Mesothelial cell of epicardium (in vitro differentiated cells): Measurements from ENCODE around the gene A1BG. TPM values are rescaled to one million over a fixed set of nuclear protein-coding genes. Genes with fewer than 3 reads are reported as not detected.

Experiments
- DNase-seq, 2 experiments: peaks; one replicate each; pipeline ENCODE4 v3.0.0; 2021; ENCODE audit warnings: low spot score in 2 of 2; ENCODE audit not compliant: unreplicated experiment in 2 of 2
- H3K27ac Mint-ChIP-seq: 2 replicates; pipeline ENCODE4 v1.8.0; 2021; ENCODE audit warnings: mixed read lengths
- H3K27me3 Mint-ChIP-seq: 2 replicates; pipeline ENCODE4 v1.8.0; 2021; ENCODE audit warnings: low read depth, mixed read lengths
- H3K36me3 Mint-ChIP-seq: 2 replicates; pipeline ENCODE4 v1.8.0; 2021; ENCODE audit warnings: mixed read lengths
- H3K4me1 Mint-ChIP-seq: 2 replicates; pipeline ENCODE4 v1.8.0; 2021; ENCODE audit warnings: mixed read lengths
- H3K4me3 Mint-ChIP-seq: 2 replicates; pipeline ENCODE4 v1.8.0; 2021; ENCODE audit warnings: mild to moderate bottlenecking, moderate library complexity, mixed read lengths
- H3K9me3 Mint-ChIP-seq: 2 replicates; pipeline ENCODE4 v1.8.0; 2021; ENCODE audit warnings: mixed read lengths
- total RNA-seq: library from RNA; stranded (reverse); gene quantifications from 3 replicates; pipeline ENCODE4 v1.2.1, GENCODE V29; 2021
- TF ChIP-seq, protein P1 (sequence below): fragments of 200-600 bp; sonication (generic); IDR thresholded peaks from one replicate; pipeline ENCODE4 v1.5.0; 2021; ENCODE audit warnings: antibody characterized with exemption; ENCODE audit not compliant: unreplicated experiment

A1BG gene
- total RNA-seq, 1 donor from 2014 or later = 12.3 TPM

DNA sequence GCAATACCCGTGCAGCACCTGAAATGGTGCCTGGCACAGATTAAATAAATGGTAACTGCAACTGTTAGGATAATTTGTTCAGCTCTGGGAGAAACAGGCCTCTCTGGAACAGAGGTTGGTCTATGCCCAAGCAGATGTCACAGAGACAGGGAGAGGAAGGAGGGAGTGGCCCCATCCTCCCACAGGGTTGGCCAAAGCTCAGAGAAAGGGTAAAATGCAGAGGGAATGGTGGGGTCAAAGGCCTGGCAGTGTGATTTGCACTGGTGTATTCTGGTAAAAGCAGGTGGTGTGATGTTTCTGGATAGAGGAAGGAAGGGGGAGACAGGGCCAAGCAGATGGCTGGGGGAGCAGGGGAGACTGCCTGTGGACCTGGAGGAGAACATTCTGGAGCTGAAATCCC lies 17.1 kb downstream of the A1BG start:
- no peak overlapping the region for H3K27ac Mint-ChIP-seq
- H3K27me3 Mint-ChIP-seq = no peaks in the 10 kb centered on the region
- no peaks in the 10 kb centered on the region for H3K4me1 Mint-ChIP-seq
- no peak for DNase-seq
- H3K36me3 Mint-ChIP-seq = peaks cover 29% of the 10 kb centered on the region
- no peak overlapping the region for H3K4me3 Mint-ChIP-seq
- TF ChIP-seq, protein P1, sequence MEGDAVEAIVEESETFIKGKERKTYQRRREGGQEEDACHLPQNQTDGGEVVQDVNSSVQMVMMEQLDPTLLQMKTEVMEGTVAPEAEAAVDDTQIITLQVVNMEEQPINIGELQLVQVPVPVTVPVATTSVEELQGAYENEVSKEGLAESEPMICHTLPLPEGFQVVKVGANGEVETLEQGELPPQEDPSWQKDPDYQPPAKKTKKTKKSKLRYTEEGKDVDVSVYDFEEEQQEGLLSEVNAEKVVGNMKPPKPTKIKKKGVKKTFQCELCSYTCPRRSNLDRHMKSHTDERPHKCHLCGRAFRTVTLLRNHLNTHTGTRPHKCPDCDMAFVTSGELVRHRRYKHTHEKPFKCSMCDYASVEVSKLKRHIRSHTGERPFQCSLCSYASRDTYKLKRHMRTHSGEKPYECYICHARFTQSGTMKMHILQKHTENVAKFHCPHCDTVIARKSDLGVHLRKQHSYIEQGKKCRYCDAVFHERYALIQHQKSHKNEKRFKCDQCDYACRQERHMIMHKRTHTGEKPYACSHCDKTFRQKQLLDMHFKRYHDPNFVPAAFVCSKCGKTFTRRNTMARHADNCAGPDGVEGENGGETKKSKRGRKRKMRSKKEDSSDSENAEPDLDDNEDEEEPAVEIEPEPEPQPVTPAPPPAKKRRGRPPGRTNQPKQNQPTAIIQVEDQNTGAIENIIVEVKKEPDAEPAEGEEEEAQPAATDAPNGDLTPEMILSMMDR = no peak
- peaks cover 2% of the 10 kb centered on the region for H3K9me3 Mint-ChIP-seq

DNA sequence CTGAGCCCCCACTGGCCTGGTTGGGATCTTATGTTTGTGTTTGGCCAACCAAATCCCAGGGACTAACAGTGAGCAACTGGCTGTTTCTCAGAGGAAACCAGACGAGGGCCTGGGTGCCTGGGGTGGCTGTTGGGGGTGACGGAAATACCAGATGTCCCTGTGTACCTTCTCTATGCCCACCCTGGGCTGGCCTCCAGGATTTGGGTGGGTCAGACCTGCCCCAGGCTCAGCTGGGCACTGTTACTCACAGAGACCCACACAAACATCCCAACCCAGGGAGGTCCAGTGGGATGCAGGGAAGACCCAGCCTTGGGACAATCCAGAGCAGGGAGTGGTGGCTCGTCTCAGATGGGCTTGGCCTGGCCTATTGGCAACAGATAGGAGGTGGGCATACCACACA lies 17.7 kb downstream of the A1BG start:
- TF ChIP-seq, protein P1 = no peak
- Mint-ChIP-seq H3K9me3 (peaks cover 2% of the 10 kb centered on the region), H3K4me3 (no peak overlapping the region), H3K27ac (no peak overlapping the region), H3K4me1 (no peaks in the 10 kb centered on the region), H3K36me3 (peaks cover 27% of the 10 kb centered on the region), H3K27me3 (no peaks in the 10 kb centered on the region)
- no peak for DNase-seq

DNA sequence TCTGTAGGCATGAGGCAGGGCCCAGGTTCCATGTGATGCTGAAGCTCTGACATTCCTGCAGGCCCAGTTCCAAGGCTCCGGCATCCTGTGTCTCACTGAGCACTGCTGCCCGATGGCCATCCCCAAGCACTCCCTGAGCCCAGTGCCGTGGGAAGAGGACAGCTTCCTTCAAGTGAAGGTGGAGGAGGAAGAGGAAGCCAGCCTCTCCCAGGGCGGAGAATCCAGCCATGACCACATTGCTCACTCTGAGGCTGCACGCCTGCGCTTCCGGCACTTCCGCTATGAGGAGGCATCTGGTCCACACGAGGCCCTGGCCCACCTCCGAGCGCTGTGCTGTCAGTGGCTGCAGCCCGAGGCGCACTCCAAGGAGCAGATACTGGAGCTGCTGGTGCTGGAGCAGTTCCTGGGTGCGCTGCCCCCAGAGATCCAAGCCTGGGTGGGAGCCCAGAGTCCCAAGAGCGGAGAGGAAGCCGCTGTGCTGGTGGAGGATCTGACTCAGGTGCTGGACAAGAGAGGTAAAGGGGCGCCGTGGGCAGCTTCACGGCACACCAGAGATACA lies 18.5 kb downstream of the A1BG start:
- no peak for DNase-seq
- Mint-ChIP-seq H3K27me3 (no peaks in the 10 kb centered on the region), H3K27ac (no peak overlapping the region), H3K9me3 (peaks cover 2% of the 10 kb centered on the region), H3K4me3 (no peak overlapping the region), H3K4me1 (no peaks in the 10 kb centered on the region), H3K36me3 (peaks cover 22% of the 10 kb centered on the region)
- TF ChIP-seq, protein P1 = no peak

DNA sequence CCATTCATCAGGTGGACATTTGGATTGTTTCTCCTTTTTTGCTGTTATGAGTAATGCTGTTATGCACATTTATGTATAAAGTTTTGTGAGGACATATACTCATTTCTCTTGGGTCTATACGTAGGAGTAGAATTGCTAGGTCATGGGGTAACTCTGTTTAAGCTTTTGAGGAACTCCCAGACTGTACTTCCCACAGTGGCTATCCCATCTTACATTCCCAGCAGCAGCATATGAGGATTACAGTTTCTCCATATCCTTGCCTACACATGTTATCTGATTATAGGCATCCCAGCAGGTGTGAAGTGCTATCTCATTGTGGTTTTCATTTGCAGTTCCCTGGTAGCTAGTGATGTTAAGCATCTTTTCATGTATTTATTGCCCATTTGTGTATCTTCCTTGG lies 20.6 kb downstream of the A1BG start:
- DNase-seq = no peak
- Mint-ChIP-seq H3K27me3 (no peaks in the 10 kb centered on the region), H3K4me1 (peaks cover 2% of the 10 kb centered on the region), H3K36me3 (peaks cover 5% of the 10 kb centered on the region), H3K27ac (no peak overlapping the region), H3K9me3 (no peaks in the 10 kb centered on the region), H3K4me3 (no peak overlapping the region)
- TF ChIP-seq, protein P1 = no peak

DNA sequence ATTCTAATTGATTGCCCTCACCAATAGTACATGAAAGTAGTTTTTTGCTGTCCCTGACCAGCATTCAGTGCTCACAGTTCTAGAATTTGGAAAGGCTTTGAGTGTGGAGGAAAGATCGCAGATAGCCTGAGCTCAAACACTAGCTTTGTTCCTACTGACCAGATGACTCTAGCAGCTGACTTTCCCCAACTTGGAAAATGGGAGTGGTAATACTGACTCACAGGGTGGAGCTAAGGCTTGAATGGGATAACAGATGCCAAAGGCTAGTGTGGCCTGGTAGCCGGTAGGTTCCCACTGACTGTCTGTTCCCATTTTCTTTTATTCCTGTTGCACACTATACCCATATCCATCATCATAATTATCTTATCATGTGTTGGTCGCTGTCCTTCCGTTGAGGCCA lies 22.8 kb downstream of the A1BG start:
- TF ChIP-seq, protein P1 = no peak
- H3K27me3 Mint-ChIP-seq = no peaks in the 10 kb centered on the region
- no peaks in the 10 kb centered on the region for H3K9me3 Mint-ChIP-seq
- no peak overlapping the region for H3K4me3 Mint-ChIP-seq
- H3K4me1 Mint-ChIP-seq = peaks cover 2% of the 10 kb centered on the region
- DNase-seq = no peak
- no peak overlapping the region for H3K27ac Mint-ChIP-seq
- peaks cover 5% of the 10 kb centered on the region for H3K36me3 Mint-ChIP-seq

DNA sequence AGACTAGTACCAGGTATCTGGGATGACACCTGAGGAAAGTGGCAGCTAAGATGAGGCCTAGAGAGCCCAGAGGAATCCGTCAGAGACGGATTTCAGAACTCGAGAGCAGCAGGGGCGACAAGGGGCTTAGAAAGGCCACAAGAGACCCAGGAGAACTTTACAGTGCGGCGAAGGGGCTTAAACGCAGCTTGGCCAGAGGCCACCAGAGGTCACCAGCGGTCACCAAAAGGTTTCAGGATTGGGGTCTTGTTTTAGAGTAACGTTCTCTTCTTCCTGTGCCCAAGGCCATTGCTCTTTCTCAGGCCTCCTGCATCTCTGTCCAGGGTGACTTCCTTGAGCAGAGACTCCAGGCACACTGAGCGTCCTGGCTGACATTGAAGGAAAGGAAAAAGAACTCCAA lies 24.3 kb downstream of the A1BG start:
- Mint-ChIP-seq H3K9me3 (no peaks in the 10 kb centered on the region), H3K4me3 (no peak overlapping the region), H3K36me3 (no peaks in the 10 kb centered on the region), H3K4me1 (peaks cover 2% of the 10 kb centered on the region), H3K27me3 (no peaks in the 10 kb centered on the region), H3K27ac (no peak overlapping the region)
- TF ChIP-seq, protein P1 = no peak
- no peak for DNase-seq
